EL (cell line): ENCODE data around the gene CD99.
"Not testable (repeated sequence)": the region's sequence is repeated elsewhere in the genome, so short reads cannot be mapped to it uniquely, and the experiment has no call there.

Source experiments
- DNase-seq: peaks from one replicate; pipeline ENCODE4 v3.0.0-alpha.2; 2016

The CD99 gene

GRCh38 chrX:2780472-2781225 is 89.6 kb downstream of the CD99 start:
- DNase-seq = not testable (repeated sequence)

GRCh38 chrX:2781226-2781571 is 90.1 kb downstream of the CD99 start:
- DNase-seq = no peak

- DNase-seq = no peak
Observed at GRCh38 chrX:2781698-2782097, 90.6 kb downstream of the CD99 start.

GRCh38 chrX:2782171-2782570 is 91.1 kb downstream of the CD99 start:
- DNase-seq = no peak

- DNase-seq = no peak
Observed at GRCh38 chrX:2782778-2783177, 91.7 kb downstream of the CD99 start.

- no peak for DNase-seq
Observed at GRCh38 chrX:2784026-2784425, 92.9 kb downstream of the CD99 start.

GRCh38 chrX:2785538-2785937 is 94.4 kb downstream of the CD99 start:
- no peak for DNase-seq

GRCh38 chrX:2788980-2789379 is 97.9 kb downstream of the CD99 start:
- DNase-seq = no peak

- DNase-seq = no peak
Observed at GRCh38 chrX:2789569-2789968, 98.5 kb downstream of the CD99 start.
